GM21723 (cell line): ENCODE measurements around the gene COL12A1.

Experiments used
- ATAC-seq: cut with Tn5 transposase; IDR thresholded peaks from one replicate; pipeline ENCODE4 v1.9.1; 2021; ENCODE audit warnings: mild to moderate bottlenecking, moderate library complexity; ENCODE audit not compliant: unreplicated experiment

COL12A1 gene

DNA sequence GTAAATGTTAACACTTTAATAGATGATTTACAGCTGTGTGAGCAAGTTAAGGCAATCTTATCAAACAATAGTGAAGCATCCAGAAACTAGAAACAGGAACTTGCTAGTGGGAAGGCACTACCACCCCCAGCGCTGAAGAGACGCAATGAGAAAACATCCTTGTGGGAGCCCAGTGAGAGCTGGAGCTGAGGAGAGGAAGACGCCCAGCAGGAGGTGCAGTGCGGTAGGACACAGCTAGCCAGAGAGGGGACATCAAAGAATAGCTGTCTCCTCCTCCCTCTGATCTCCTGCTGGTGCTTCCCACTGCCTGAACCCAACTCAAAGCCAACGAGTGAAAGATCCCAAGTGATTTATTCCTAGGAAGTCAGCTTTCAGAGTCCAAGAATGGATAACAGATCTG is 140.3 kb downstream of the COL12A1 start:
- no peak for ATAC-seq

GRCh38 chr6:75052491-75052890 is 153.4 kb downstream of the COL12A1 start:
- ATAC-seq = no peak

DNA sequence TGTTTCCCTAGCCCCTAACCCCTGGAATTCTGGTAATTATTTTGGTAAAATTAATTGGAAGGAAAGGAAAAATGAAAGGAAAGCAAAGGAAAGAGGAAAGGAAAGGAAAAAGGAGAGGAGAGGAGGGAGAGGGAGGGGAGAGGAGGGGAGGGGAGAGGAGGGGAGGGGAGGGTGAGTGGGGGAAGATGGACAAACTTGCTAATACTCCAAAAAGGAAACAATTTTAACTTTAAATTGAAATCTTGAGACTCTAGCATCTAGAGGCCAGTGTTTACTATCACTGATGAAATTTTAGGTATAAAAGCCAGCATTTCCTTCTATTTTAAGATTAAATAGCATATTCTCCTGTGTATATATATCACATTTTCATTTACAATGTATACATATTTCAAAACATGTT is 156.5 kb downstream of the COL12A1 start:
- no peak for ATAC-seq

GRCh38 chr6:75044846-75045245 is 161.0 kb downstream of the COL12A1 start:
- ATAC-seq = no peak

- no peak for ATAC-seq
These were observed 164.5 kb downstream of the COL12A1 start for GRCh38 chr6:75041381-75041780.
